HG02938 (cell line): ENCODE results near the gene PCDHGB3.
"Not testable (repeated sequence)": the region's sequence is repeated elsewhere in the genome, so short reads cannot be mapped to it uniquely, and the experiment has no call there.

Source experiments
- ATAC-seq: cut with Tn5 transposase; IDR thresholded peaks from one replicate; pipeline ENCODE4 v1.9.1; 2021; ENCODE audit warnings: mild to moderate bottlenecking, moderate library complexity; ENCODE audit not compliant: unreplicated experiment

Gene PCDHGB3

GRCh38 chr5:141389153-141390042 lies 19.4 kb downstream of the PCDHGB3 start:
- no peak for ATAC-seq

GRCh38 chr5:141392429-141393198 lies 22.6 kb downstream of the PCDHGB3 start, which contains the start of gene PCDHGA8:
PCDHGA8 (plus strand) TSS chr5:141392633; CDS start chr5:141392814, 181 bp downstream.
- no peak for ATAC-seq

- ATAC-seq, result no peak
Observed at GRCh38 chr5:141393267-141393666, 23.2 kb downstream of the PCDHGB3 start.

- not testable (repeated sequence) for ATAC-seq
Observed at GRCh38 chr5:141394401-141395187, 24.6 kb downstream of the PCDHGB3 start.

GRCh38 chr5:141397756-141398551 lies 27.9 kb downstream of the PCDHGB3 start, which contains the start of gene PCDHGB5:
PCDHGB5 (plus strand) TSS chr5:141397947; CDS start chr5:141398128, 181 bp downstream.
- peak; percentile 81 for ATAC-seq

GRCh38 chr5:141398608-141399007 lies 28.6 kb downstream of the PCDHGB3 start:
- no peak for ATAC-seq

GRCh38 chr5:141399555-141400258 lies 29.7 kb downstream of the PCDHGB3 start:
- no peak for ATAC-seq

- no peak for ATAC-seq
Observed at GRCh38 chr5:141402553-141403243, 32.7 kb downstream of the PCDHGB3 start, which contains the start of gene PCDHGA9. PCDHGA9 (plus strand) TSS chr5:141402778; CDS start chr5:141402953, 175 bp downstream.

GRCh38 chr5:141403387-141403786 lies 33.3 kb downstream of the PCDHGB3 start:
- no peak for ATAC-seq

GRCh38 chr5:141407790-141408505 lies 37.9 kb downstream of the PCDHGB3 start, which contains the start of gene PCDHGB6:
PCDHGB6 (plus strand) TSS chr5:141408021; CDS start chr5:141408203, 182 bp downstream.
- ATAC-seq, result peak; percentile 49

GRCh38 chr5:141409598-141410306 lies 39.7 kb downstream of the PCDHGB3 start:
- no peak for ATAC-seq

- ATAC-seq, result no peak
Observed at GRCh38 chr5:141411575-141411974, 41.5 kb downstream of the PCDHGB3 start.

GRCh38 chr5:141412854-141413539 lies 43.0 kb downstream of the PCDHGB3 start, which contains the start of gene PCDHGA10:
PCDHGA10 (plus strand) TSS chr5:141412987; CDS start chr5:141413176, 189 bp downstream.
- peak; percentile 74 for ATAC-seq

GRCh38 chr5:141413540-141414069 lies 43.6 kb downstream of the PCDHGB3 start:
- ATAC-seq, result no peak

GRCh38 chr5:141414548-141415274 lies 44.7 kb downstream of the PCDHGB3 start:
- not testable (repeated sequence) for ATAC-seq

- ATAC-seq, result not testable (repeated sequence)
Observed at GRCh38 chr5:141415275-141415618, 45.2 kb downstream of the PCDHGB3 start.
